K562 (cell line): Measurements from ENCODE around the gene NMT1. TPM values are rescaled to one million over a fixed set of nuclear protein-coding genes. Genes with fewer than 3 reads are reported as not detected.

Experiments
- ARNT ChIP-seq, 2 experiments: fragments of 450-650 bp; IDR thresholded peaks; 2 replicates each; pipeline ENCODE4 v1.6.1; 2016; ENCODE audit warnings: mild to moderate bottlenecking in 1 of 2
- ATF1 ChIP-seq, 2 experiments: fragments of 450-650 bp in 1 of 2; IDR thresholded peaks; 2 replicates each; pipeline ENCODE4 v1.6.1; 2016; ENCODE audit warnings: missing compliant biosample characterization in 1 of 2, missing genetic modification characterization in 1 of 2
- CTBP1 ChIP-seq: fragments of 450-650 bp; IDR thresholded peaks from 2 replicates; pipeline ENCODE4 v1.6.1; 2016; ENCODE audit warnings: borderline replicate concordance
- DDX20 ChIP-seq: fragments of 450-650 bp; IDR thresholded peaks from 2 replicates; pipeline ENCODE4 v1.6.1; 2016; ENCODE audit warnings: missing genetic modification characterization, low read depth, mild to moderate bottlenecking, missing compliant biosample characterization, moderate library complexity
- FOXO4 ChIP-seq: fragments of 450-650 bp; formaldehyde crosslinking; IDR thresholded peaks from 2 replicates; pipeline ENCODE4 v1.4.0; 2020; ENCODE audit warnings: mild to moderate bottlenecking, moderate library complexity
- FOXP1 ChIP-seq: sonication (generic); formaldehyde crosslinking; IDR thresholded peaks from 2 replicates; pipeline ENCODE4 v1.8.0; 2022; ENCODE audit warnings: mild to moderate bottlenecking, missing genetic modification reagents
- KHSRP ChIP-seq: fragments of 450-650 bp; IDR thresholded peaks from 2 replicates; pipeline ENCODE4 v1.6.1; 2017
- MECOM ChIP-seq: fragments of 250-450 bp; sonication (Bioruptor Pico); IDR thresholded peaks from 2 replicates; pipeline ENCODE4 v1.8.0; 2022; ENCODE audit warnings: inconsistent platforms
- MEIS2 ChIP-seq: fragments of 450-650 bp; IDR thresholded peaks from 2 replicates; pipeline ENCODE4 v1.6.1; 2014; ENCODE audit warnings: mild to moderate bottlenecking; ENCODE audit not compliant: partially characterized antibody
- MTA1 ChIP-seq: fragments of 450-650 bp; IDR thresholded peaks from 2 replicates; pipeline ENCODE4 v1.6.1; 2017; ENCODE audit warnings: borderline replicate concordance
- NR0B1 ChIP-seq: fragments of 450-650 bp; IDR thresholded peaks from one replicate; pipeline ENCODE4 v1.6.1; 2018; ENCODE audit warnings: mild to moderate bottlenecking, moderate library complexity; ENCODE audit not compliant: partially characterized antibody
- NR4A1 ChIP-seq, 2 experiments: fragments of 250-450 bp in 1 of 2; fragments of 450-650 bp in 1 of 2; sonication (Bioruptor Pico) in 1 of 2; IDR thresholded peaks; 2 replicates each; pipeline versions ENCODE4 v1.4.0 to v1.6.1; 2016 to 2020; ENCODE audit warnings: mild to moderate bottlenecking in 2 of 2, missing compliant biosample characterization in 1 of 2, missing genetic modification characterization in 1 of 2, moderate library complexity in 1 of 2
- PCBP1 ChIP-seq: fragments of 200-400 bp; formaldehyde crosslinking; IDR thresholded peaks from 2 replicates; pipeline ENCODE4 v1.6.1; 2018; ENCODE audit warnings: mild to moderate bottlenecking, low read depth, low read length; ENCODE audit not compliant: poor library complexity, severe bottlenecking
- PKNOX1 ChIP-seq: fragments of 450-650 bp; IDR thresholded peaks from 2 replicates; pipeline ENCODE4 v1.6.1; 2016
- RAD51 ChIP-seq: fragments of 450-650 bp; IDR thresholded peaks from 2 replicates; pipeline ENCODE4 v1.7.1; 2016; ENCODE audit warnings: low read depth, mild to moderate bottlenecking, borderline replicate concordance
- RBM39 ChIP-seq: fragments of 200-400 bp; formaldehyde crosslinking; optimal IDR thresholded peaks from 2 replicates; pipeline ENCODE3; 2018; ENCODE audit warnings: low read depth, low read length
- TFE3 ChIP-seq: fragments of 450-650 bp; formaldehyde crosslinking; IDR thresholded peaks from 2 replicates; pipeline ENCODE4 v1.4.0; 2020; ENCODE audit warnings: mild to moderate bottlenecking, mixed read lengths
- ZNF124 ChIP-seq: sonication (generic); formaldehyde crosslinking; IDR thresholded peaks from 2 replicates; pipeline ENCODE4 v1.8.1; 2022; ENCODE audit warnings: missing genetic modification reagents
- ZNF165 ChIP-seq: fragments of 250-450 bp; sonication (Bioruptor Pico); IDR thresholded peaks from 2 replicates; pipeline ENCODE4 v1.4.0; 2020; ENCODE audit warnings: borderline replicate concordance
- ZNF23 ChIP-seq: fragments of 250-450 bp; sonication (Bioruptor Pico); IDR thresholded peaks from 2 replicates; pipeline ENCODE4 v1.4.0; 2020; ENCODE audit warnings: mild to moderate bottlenecking
- ZNF408 ChIP-seq: fragments of 250-450 bp; sonication (Bioruptor Pico); IDR thresholded peaks from 2 replicates; pipeline ENCODE4 v1.4.0; 2020; ENCODE audit warnings: low read depth, mild to moderate bottlenecking, moderate library complexity
- ZNF551 ChIP-seq: fragments of 250-450 bp; sonication (Bioruptor Pico); IDR thresholded peaks from 2 replicates; pipeline ENCODE4 v1.5.0; 2021; ENCODE audit warnings: mild to moderate bottlenecking, moderate library complexity
- ZNF740 ChIP-seq, 3 experiments: fragments of 200-800 bp in 1 of 3; sonication (Bioruptor generic) in 1 of 3; sonication (generic) in 1 of 3; formaldehyde crosslinking in 1 of 3; IDR thresholded peaks; 2 replicates each; pipeline versions ENCODE4 v1.6.1 to v1.8.0; 2016 to 2022; ENCODE audit warnings: mild to moderate bottlenecking in 2 of 3, missing compliant biosample characterization in 2 of 3, missing genetic modification characterization in 2 of 3, missing genetic modification reagents in 1 of 3
- polyA plus RNA-seq, 8 experiments: library from polyadenylated mRNA; depleted of rRNA in 4 of 8; stranded (reverse) in 5 of 8; unstranded in 3 of 8; fragments of >200 nt; fragmentation: Nextera tagmentation in 2 of 8; fragmentation: Illumina TruSeq in 1 of 8; extraction: Ambion mirVana in 2 of 8; extraction: Trizol in 1 of 8; gene quantifications; 2 replicates each; pipeline versions ENCODE4 v1.2.1 to v1.2.3, GENCODE V29; 2011 to 2014; ENCODE audit warnings: inconsistent platforms in 1 of 8, missing spikeins in 1 of 8
- total RNA-seq, 7 experiments: library from RNA; depleted of rRNA in 6 of 7; stranded (reverse); fragments of >200 nt in 6 of 7; fragmentation: Illumina TruSeq in 2 of 7; extraction: Trizol in 2 of 7; gene quantifications; 2 replicates each; pipeline versions ENCODE4 v1.2.1 to v1.2.3, GENCODE V29; 2011 to 2021; ENCODE audit warnings: low replicate concordance in 1 of 7

NMT1 gene
- total and polyA plus RNA-seq, 9 of the 15 experiments (the other 6 are each of a cell fraction or from before 2014, with no cell fraction given) = 86.7 to 569 (median 213) TPM

- TF ChIP-seq NR4A1 (CRISPR knock-in tag; IDR thresholded peaks at IDR 0.05) (no peak), NR4A1 (tag; IDR thresholded peaks at IDR 0.05) (no peak), CTBP1 (no peak), RAD51 (peak; percentile 90), ZNF408 (CRISPR knock-in tag) (no peak), FOXP1 (CRISPR knock-in tag) (no peak), KHSRP (no peak), ZNF740 (CRISPR knock-in tag; IDR thresholded peaks at IDR 0.05) (no peak; the same call in 1 of the 2 replicates), ZNF740 (tag; IDR thresholded peaks at IDR 0.05) (peak in 1 of 2 experiments; percentile 76; a peak in 1 of 4 replicates), MEIS2 (peak; percentile 83), PCBP1 (no peak), ZNF165 (no peak), TFE3 (CRISPR knock-in tag) (peak; percentile 98), PKNOX1 (peak; percentile 70), ATF1 (CRISPR knock-in tag; IDR thresholded peaks at IDR 0.05) (no peak), ATF1 (tag; IDR thresholded peaks at IDR 0.05) (peak; percentile 69), ZNF124 (CRISPR knock-in tag) (no peak), ARNT (IDR thresholded peaks at IDR 0.05) (no peak), MTA1 (0 out of 2 replicates have a peak, but pooled peaks have one; percentile 33), DDX20 (tag) (peak; percentile 65; the same call in 1 of the 2 replicates), ZNF551 (CRISPR knock-in tag) (no peak), FOXO4 (CRISPR knock-in tag) (no peak), MECOM (no peak), RBM39 (no peak), ZNF23 (0 out of 2 replicates have a peak, but pooled peaks have one; percentile 3), NR0B1 (no peak)
These were observed 85.4 kb downstream of the NMT1 start (continued) for GRCh38 chr17:45146592-45146889.
